NCI-H460 (cell line): ENCODE measurements around the gene UBTF. TPM values are rescaled to one million over a fixed set of nuclear protein-coding genes. Genes with fewer than 3 reads are reported as not detected.
"Not testable (repeated sequence)": the region's sequence is repeated elsewhere in the genome, so short reads cannot be mapped to it uniquely, and the experiment has no call there.

Source experiments
- DNase-seq: peaks from one replicate; pipeline ENCODE4 v3.0.0-alpha.2; 2016; ENCODE audit warnings: low read depth; ENCODE audit errors: extremely low read depth
- total RNA-seq: library from RNA; depleted of rRNA; stranded (reverse); fragments of >200 nt; shearing (Covaris generic); gene quantifications from 2 replicates; pipeline ENCODE4 v1.2.3, GENCODE V29; 2014

UBTF gene
- total RNA-seq, 1 experiment from 2014 or later: 49.8 TPM

- DNase-seq: no peak
Observed at GRCh38 chr17:44247876-44248736, 28.6 kb upstream of the UBTF start.

- DNase-seq: no peak
Observed at GRCh38 chr17:44247440-44247841, 28.0 kb upstream of the UBTF start.

GRCh38 chr17:44241106-44241624, 21.7 kb upstream of the UBTF start:
- no peak for DNase-seq

- DNase-seq: not testable (repeated sequence)
Observed at GRCh38 chr17:44237886-44238285, 18.4 kb upstream of the UBTF start.

GRCh38 chr17:44236444-44236991, 17.0 kb upstream of the UBTF start:
- no peak for DNase-seq

- DNase-seq: no peak
Observed at GRCh38 chr17:44235583-44235936, 16.1 kb upstream of the UBTF start.

- no peak for DNase-seq
Observed at GRCh38 chr17:44233582-44233981, 14.1 kb upstream of the UBTF start.

- no peak for DNase-seq
Observed at GRCh38 chr17:44232061-44232460, 12.6 kb upstream of the UBTF start.

GRCh38 chr17:44230140-44230539, 10.7 kb upstream of the UBTF start:
- no peak for DNase-seq

GRCh38 chr17:44229090-44229489, 9.6 kb upstream of the UBTF start:
- no peak for DNase-seq

- no peak for DNase-seq
Observed at GRCh38 chr17:44223541-44224071, 4.1 kb upstream of the UBTF start.

GRCh38 chr17:44222112-44222869, 2.8 kb upstream of the UBTF start:
- peak; percentile 58 for DNase-seq

- no peak for DNase-seq
Observed at GRCh38 chr17:44221862-44222111, 2.3 kb upstream of the UBTF start.

GRCh38 chr17:44221084-44221861, 1.8 kb upstream of the UBTF start:
- DNase-seq: peak; percentile 61

- no peak for DNase-seq
Observed at GRCh38 chr17:44220213-44221083, 973 bp upstream of the UBTF start.

GRCh38 chr17:44219108-44219615, 313 bp downstream of the UBTF start:
- no peak for DNase-seq

- DNase-seq: peak; percentile 93
Observed at GRCh38 chr17:44218344-44219107, 949 bp downstream of the UBTF start.

- DNase-seq: no peak
Observed at GRCh38 chr17:44217738-44218343, 1.6 kb downstream of the UBTF start.
